ENCODE measurements around the gene GIPC3. TPM values are rescaled to one million over a fixed set of nuclear protein-coding genes. Genes with fewer than 3 reads are reported as not detected.

GIPC3 gene
- polyA plus RNA-seq, 1 of the 3 experiments (the other 2 are of a cell fraction) = 0.20 TPM

DNA sequence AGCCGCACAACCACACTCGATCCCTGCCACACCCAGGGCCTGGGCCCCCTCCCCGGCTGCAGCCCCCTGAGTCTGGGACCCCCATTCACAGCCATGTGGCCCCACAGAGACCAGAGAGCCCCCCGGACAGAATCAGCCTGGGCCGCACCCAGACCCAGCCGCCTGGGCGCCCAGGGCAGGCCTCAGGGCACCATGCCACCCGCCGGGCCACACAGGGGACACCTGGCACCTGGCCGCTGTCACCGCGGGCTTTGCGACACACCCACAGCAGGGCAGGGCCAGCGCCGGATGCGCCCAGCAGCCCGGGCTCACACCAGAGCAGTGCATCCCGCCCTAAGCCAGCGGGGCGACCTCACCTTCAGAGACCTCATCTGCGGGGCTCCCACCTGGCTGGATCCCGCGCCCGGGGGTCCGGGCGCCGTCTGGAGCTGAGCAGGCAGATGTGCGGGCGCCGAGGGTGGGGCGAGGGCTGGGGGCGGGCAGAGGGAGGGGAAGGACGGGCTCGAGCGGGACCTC, 21.0 kb downstream of the GIPC3 start:
- Histone ChIP-seq H3K9me3 (no peaks in the 10 kb centered on the region), H3K4me2 (peak overlapping the region; percentile 99), H4K20me1 (ENCODE audit: insufficient read depth) (no peaks in the 10 kb centered on the region), H3K79me2 (ENCODE audit: insufficient read depth) (no peaks in the 10 kb centered on the region), H2AFZ (ENCODE audit: low read depth) (peak overlapping the region; percentile 82; the same call in 1 of the 2 replicates), H3K27me3 (ENCODE audit: insufficient read depth) (no peaks in the 10 kb centered on the region), H3K9ac (peak overlapping the region; percentile 73), H3K9me2 (no peaks in the 10 kb centered on the region), H3K27ac (ENCODE audit: low read depth in 2 of 2, low read length in 1 of 2) (peak overlapping the region in 1 of 2 experiments; percentile 36; a peak in 1 of 4 replicates), H3F3A (replicated peaks; ENCODE audit: insufficient read depth) (no peaks in the 10 kb centered on the region), H3K4me1 (ENCODE audit: control insufficient read depth in 1 of 2, insufficient read depth in 2 of 2, low read depth in 1 of 2, low read length in 1 of 2) (peaks cover 8 to 14% of the 10 kb centered on the region in 2 experiments; a peak in 1 of 4 replicates), H3K36me3 (replicated peaks in 1 of 2; ENCODE audit: control insufficient read depth in 1 of 2, insufficient read depth in 2 of 2, low read length in 1 of 2) (peaks cover 0 to 6% of the 10 kb centered on the region in 2 experiments), H3K4me3 (ENCODE audit: low read depth in 2 of 2, low read length in 1 of 2) (peak overlapping the region; percentile 52 to 73)
- DNase-seq = peak; percentile 78
- CTCF ChIA-PET = interaction anchor here (1.0 kb wide), 1 partner anchor 61 kb away, joined by 3 read pairs; no protein-coding TSS in a partner anchor
- WGBS (ENCODE audit: low lambda C conversion rate) = 0% methylated on average over 6 of the region's 35 CpGs
- TF ChIP-seq TAF1 (IDR thresholded peaks at IDR 0.05; ENCODE audit: borderline replicate concordance, low read depth, low read length) (no peak), TEAD4 (IDR thresholded peaks at IDR 0.05; ENCODE audit: borderline replicate concordance, insufficient read depth) (no peak), GATA2 (CRISPR knock-in tag; IDR thresholded peaks at IDR 0.05) (no peak), SMC3 (IDR thresholded peaks at IDR 0.05; ENCODE audit: low read depth, low read length) (no peak), MEF2A (IDR thresholded peaks at IDR 0.05; ENCODE audit: borderline replicate concordance, low read depth) (no peak), TCF12 (IDR thresholded peaks at IDR 0.05) (no peak), YY1 (IDR thresholded peaks at IDR 0.05; ENCODE audit: low read depth) (no peak), POLR2AphosphoS5 (IDR thresholded peaks at IDR 0.05; ENCODE audit: low read depth, low read length) (no peak), CHD2 (IDR thresholded peaks at IDR 0.05; ENCODE audit: low read length, partially characterized antibody) (no peak), RFX5 (IDR thresholded peaks at IDR 0.05; ENCODE audit: low read length) (no peak), SIN3A (IDR thresholded peaks at IDR 0.05; ENCODE audit: borderline replicate concordance, low read depth, low read length) (no peak), ELF1 (IDR thresholded peaks at IDR 0.05) (no peak), RXRA (IDR thresholded peaks at IDR 0.05; ENCODE audit: borderline replicate concordance, low read depth) (no peak), NFIC (IDR thresholded peaks at IDR 0.05; ENCODE audit: borderline replicate concordance) (no peak), MXI1 (IDR thresholded peaks at IDR 0.05; ENCODE audit: low read depth, low read length) (no peak), FOXJ3 (CRISPR knock-in tag; IDR thresholded peaks at IDR 0.05) (no peak), FOSL2 (IDR thresholded peaks at IDR 0.05; ENCODE audit: borderline replicate concordance, low read depth) (no peak), EP300 (IDR thresholded peaks at IDR 0.05; ENCODE audit: borderline replicate concordance in 1 of 2, low read depth in 1 of 2, low read length in 1 of 2) (no peak)
- TF ChIP-seq, protein P1, sequence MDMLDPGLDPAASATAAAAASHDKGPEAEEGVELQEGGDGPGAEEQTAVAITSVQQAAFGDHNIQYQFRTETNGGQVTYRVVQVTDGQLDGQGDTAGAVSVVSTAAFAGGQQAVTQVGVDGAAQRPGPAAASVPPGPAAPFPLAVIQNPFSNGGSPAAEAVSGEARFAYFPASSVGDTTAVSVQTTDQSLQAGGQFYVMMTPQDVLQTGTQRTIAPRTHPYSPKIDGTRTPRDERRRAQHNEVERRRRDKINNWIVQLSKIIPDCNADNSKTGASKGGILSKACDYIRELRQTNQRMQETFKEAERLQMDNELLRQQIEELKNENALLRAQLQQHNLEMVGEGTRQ (IDR thresholded peaks at IDR 0.05; ENCODE audit: borderline replicate concordance, low read depth, low read length) = no peak
- POLR2A ChIA-PET = no interaction called here

Measured in SK-N-SH (cell line).